Lower leg skin (tissue), 4 donors: Measurements from ENCODE around the gene C22orf15. TPM values are rescaled to one million over a fixed set of nuclear protein-coding genes. Genes with fewer than 3 reads are reported as not detected.

Experiments
- DNase-seq, 2 donors: peaks; one replicate each; pipeline ENCODE4 v3.0.0-alpha.2; 2019; ENCODE audit warnings: low spot score in 2 of 2
- H3K4me3 ChIP-seq: fragments of 200-600 bp; sonication (generic); 2 replicates; pipeline ENCODE4 v1.5.1; 2017; ENCODE audit warnings: mild to moderate bottlenecking, low read depth; ENCODE audit not compliant: poor library complexity, severe bottlenecking
- CTCF ChIP-seq, 3 donors: fragments of 450-650 bp; IDR thresholded peaks; one replicate each; pipeline ENCODE4 v1.5.1; 2016; ENCODE audit warnings: antibody characterized with exemption in 3 of 3, mild to moderate bottlenecking in 3 of 3, moderate library complexity in 2 of 3
- POLR2A ChIP-seq, 2 donors: fragments of 450-650 bp; IDR thresholded peaks; one replicate each; pipeline ENCODE4 v1.6.1; 2016 to 2017; ENCODE audit warnings: antibody characterized with exemption in 2 of 2, mild to moderate bottlenecking in 1 of 2, moderate library complexity in 1 of 2
- WGBS, 2 donors: methylation state at CpG; one replicate each; pipeline ENCODE4 v1.1.5; 2018; 5-methylcytosine and 5-hydroxymethylcytosine counted together
- intact Hi-C: fragments of 100-400 bp; cut with DNase I; formaldehyde crosslinking; loops from one replicate; pipeline ENCODE4 v1.15.0; 2023; ENCODE audit warnings: low total_unique reads
- total RNA-seq, 4 donors: library from RNA; depleted of rRNA; stranded (reverse); fragments of >200 nt; gene quantifications; one replicate each; pipeline ENCODE4 v1.1.0, GENCODE V29; 2016

Gene C22orf15
- total RNA-seq, 4 donors from 2014 or later = not detected

GRCh38 chr22:23755711-23756110 is 7.1 kb upstream of the C22orf15 start:
- intact Hi-C loops = no loop called here
- DNase-seq = no peak
- 71 to 81% methylated on average over 8 of the region's 8 CpGs for WGBS, 2 donors
- TF ChIP-seq CTCF (IDR thresholded peaks at IDR 0.05) = no peak
- TF ChIP-seq POLR2A (IDR thresholded peaks at IDR 0.05) = no peak
- H3K4me3 ChIP-seq = no peak overlapping the region

GRCh38 chr22:23756891-23757290 is 5.9 kb upstream of the C22orf15 start:
- H3K4me3 ChIP-seq = no peak overlapping the region
- no peak for TF ChIP-seq CTCF (IDR thresholded peaks at IDR 0.05)
- TF ChIP-seq POLR2A (IDR thresholded peaks at IDR 0.05) = no peak
- 65 to 73% methylated on average over 4 of the region's 4 CpGs for WGBS, 2 donors
- DNase-seq = no peak
- intact Hi-C loops = no loop called here

- intact Hi-C loops = no loop called here
- 91 to 94% methylated on average over 4 of the region's 4 CpGs for WGBS, 2 donors
- DNase-seq = no peak
- no peak overlapping the region for H3K4me3 ChIP-seq
- no peak for TF ChIP-seq CTCF (IDR thresholded peaks at IDR 0.05)
- no peak for TF ChIP-seq POLR2A (IDR thresholded peaks at IDR 0.05)
Measured at GRCh38 chr22:23759566-23759965, 3.2 kb upstream of the C22orf15 start.

- TF ChIP-seq CTCF (IDR thresholded peaks at IDR 0.05) = no peak
- no peak for TF ChIP-seq POLR2A (IDR thresholded peaks at IDR 0.05)
- intact Hi-C loops = no loop called here
- WGBS, 2 donors = 87 to 92% methylated on average over 6 of the region's 6 CpGs
- no peak for DNase-seq
- no peak overlapping the region for H3K4me3 ChIP-seq
Measured at GRCh38 chr22:23760056-23760455, 2.7 kb upstream of the C22orf15 start.

GRCh38 chr22:23763579-23763945 is 772 bp downstream of the C22orf15 start:
- TF ChIP-seq CTCF (IDR thresholded peaks at IDR 0.05) = no peak
- no peak for TF ChIP-seq POLR2A (IDR thresholded peaks at IDR 0.05)
- no peak for DNase-seq

GRCh38 chr22:23763954-23764353 is 1.2 kb downstream of the C22orf15 start:
- intact Hi-C loops = no loop called here
- TF ChIP-seq POLR2A (IDR thresholded peaks at IDR 0.05) (no peak), CTCF (IDR thresholded peaks at IDR 0.05) (no peak)
- no peak for DNase-seq
- 70 to 75% methylated on average over 7 of the region's 7 CpGs for WGBS, 2 donors
- no peak overlapping the region for H3K4me3 ChIP-seq

More at GRCh38 chr22:23763579-23763945, 772 bp downstream of the C22orf15 start:
- 34 to 35% methylated on average over 17 of the region's 17 CpGs for WGBS, 2 donors
- intact Hi-C loops = no loop called here
- no peak overlapping the region for H3K4me3 ChIP-seq
